ENCODE measurements around the gene FCSK.
"Not testable (repeated sequence)": the region's sequence is repeated elsewhere in the genome, so short reads cannot be mapped to it uniquely, and the experiment has no call there.

FCSK gene

GRCh38 chr16:70451004-70451340, 3.4 kb upstream of the FCSK start:
- DNase-seq (ENCODE audit: low read depth, low spot score), result not testable (repeated sequence)

GRCh38 chr16:70453117-70453891, 1.1 kb upstream of the FCSK start:
- H3K27ac ChIP-seq, result peak overlapping the region; percentile 70

More at GRCh38 chr16:70451004-70451340, 3.4 kb upstream of the FCSK start:
- not testable (repeated sequence) for H3K27ac ChIP-seq

DNA sequence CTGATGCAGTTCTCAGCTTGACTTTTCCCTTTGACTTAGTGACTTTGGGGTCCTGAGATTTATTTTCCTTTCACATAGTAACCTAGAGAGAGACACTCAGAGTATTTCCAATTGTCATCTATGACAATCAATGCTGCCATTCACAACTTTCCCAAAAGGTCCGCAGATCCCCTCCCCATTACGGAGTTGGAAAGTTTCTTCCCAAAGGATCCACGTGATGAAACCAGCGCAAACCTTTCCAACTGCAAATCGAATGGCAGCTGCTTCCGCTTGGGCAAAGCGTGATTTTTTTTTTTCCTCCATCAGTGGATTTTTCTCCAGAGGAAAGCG, 538 bp upstream of the FCSK start:
- peak overlapping the region; percentile 70 for H3K27ac ChIP-seq
- DNase-seq (ENCODE audit: low read depth, low spot score), result no peak

More at GRCh38 chr16:70453117-70453891, 1.1 kb upstream of the FCSK start:
- DNase-seq (ENCODE audit: low read depth, low spot score), result no peak

DNA sequence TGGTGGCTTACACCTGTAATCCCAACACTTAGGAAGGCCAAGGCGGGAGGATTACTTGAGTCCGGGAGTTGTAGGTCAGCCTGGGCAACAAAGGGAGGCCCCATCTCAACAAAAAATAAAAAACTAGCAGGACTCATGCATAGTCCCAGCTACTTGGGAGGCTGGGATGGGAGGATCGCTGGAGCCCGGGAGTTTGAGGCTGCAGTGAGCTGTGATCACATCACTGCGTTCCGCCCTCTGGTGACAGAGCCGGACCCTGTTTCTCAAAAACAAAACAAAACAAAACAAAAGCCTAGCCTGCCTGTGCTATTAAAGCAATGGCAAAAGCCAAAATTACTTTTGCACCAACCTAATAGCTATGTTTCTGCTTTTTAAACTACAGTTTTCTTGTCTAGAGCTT, 1.5 kb downstream of the FCSK start:
- H3K27ac ChIP-seq, result no peak overlapping the region
- no peak for DNase-seq (ENCODE audit: low read depth, low spot score)

GRCh38 chr16:70457446-70458166, 3.2 kb downstream of the FCSK start:
- no peak overlapping the region for H3K27ac ChIP-seq
- no peak for DNase-seq (ENCODE audit: low read depth, low spot score)

DNA sequence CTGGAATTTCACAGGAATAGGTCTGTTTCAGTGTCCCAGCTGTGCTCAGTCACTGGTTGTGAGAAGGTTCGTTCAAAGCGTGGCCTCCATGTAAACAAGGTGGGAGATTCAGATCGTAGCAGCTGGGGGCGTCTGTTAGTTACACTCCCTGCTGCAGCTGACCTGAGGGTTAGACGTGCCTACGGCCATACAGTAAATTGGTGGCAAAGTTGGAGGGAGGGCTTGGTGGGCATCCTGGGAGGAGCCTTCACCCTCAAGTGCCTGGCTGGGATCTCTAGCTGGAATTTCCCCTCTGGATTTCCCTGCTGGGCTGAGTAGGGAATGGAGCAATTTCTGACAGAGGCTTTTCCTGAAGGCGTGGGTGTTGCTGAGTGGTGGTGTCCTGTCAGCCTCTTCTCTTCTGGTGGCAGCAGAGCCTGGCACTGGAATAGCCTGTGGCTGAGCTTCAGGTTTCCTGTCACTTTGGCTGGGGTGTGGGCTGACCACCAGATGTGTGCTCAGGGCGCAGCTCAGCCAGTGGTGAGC, 6.4 kb downstream of the FCSK start:
- H3K27ac ChIP-seq, result no peak overlapping the region
- no peak for DNase-seq (ENCODE audit: low read depth, low spot score)

DNA sequence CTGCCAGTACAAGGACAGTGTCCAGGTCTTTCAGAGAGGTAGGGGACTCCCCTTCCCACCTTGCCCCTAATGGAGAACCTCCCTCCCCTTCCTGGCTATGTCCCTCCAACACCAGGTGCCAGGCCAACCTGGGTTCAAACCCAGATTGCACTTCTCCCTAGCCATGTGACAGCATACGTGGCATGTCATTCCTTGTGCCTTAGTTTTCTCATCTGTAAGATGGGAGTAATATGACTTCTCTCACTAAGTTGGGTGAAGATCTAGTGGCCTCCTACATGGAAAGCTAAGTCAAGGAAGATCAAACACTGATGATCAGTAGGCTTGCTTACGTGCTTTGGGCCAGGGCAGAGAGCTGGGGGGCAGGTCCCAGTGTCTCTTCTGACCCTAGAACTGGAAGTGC, 8.8 kb downstream of the FCSK start:
- H3K27ac ChIP-seq, result no peak overlapping the region
- no peak for DNase-seq (ENCODE audit: low read depth, low spot score)

- no peak for DNase-seq (ENCODE audit: low read depth, low spot score)
- no peak overlapping the region for H3K27ac ChIP-seq
Observed at GRCh38 chr16:70465999-70466804, 11.8 kb downstream of the FCSK start.

- no peak overlapping the region for H3K27ac ChIP-seq
- no peak for DNase-seq (ENCODE audit: low read depth, low spot score)
Observed at GRCh38 chr16:70466805-70467076, 12.3 kb downstream of the FCSK start.

DNA sequence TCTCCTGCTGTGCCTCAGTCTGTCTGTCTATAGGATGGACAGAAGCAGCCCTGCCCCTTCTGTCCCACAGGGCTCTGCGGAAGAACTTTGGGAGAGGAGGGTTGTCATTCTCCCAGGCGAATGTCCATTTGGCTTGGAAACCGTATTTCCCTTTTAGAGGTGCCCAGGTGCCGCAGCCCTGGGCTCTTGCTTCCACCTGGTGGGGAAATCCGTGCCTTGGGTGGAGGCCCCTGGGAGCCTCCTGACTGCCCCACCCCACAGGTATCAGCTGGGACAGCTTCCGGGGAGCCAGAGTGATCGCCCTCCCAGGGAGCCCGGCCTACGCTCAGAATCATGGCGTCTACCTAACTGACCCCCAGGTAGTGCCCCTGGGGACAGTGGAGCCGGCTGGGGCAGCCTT, 12.7 kb downstream of the FCSK start:
- DNase-seq (ENCODE audit: low read depth, low spot score), result no peak
- H3K27ac ChIP-seq, result no peak overlapping the region

- no peak overlapping the region for H3K27ac ChIP-seq
- DNase-seq (ENCODE audit: low read depth, low spot score), result no peak
Observed at GRCh38 chr16:70467608-70468007, 13.2 kb downstream of the FCSK start.

DNA sequence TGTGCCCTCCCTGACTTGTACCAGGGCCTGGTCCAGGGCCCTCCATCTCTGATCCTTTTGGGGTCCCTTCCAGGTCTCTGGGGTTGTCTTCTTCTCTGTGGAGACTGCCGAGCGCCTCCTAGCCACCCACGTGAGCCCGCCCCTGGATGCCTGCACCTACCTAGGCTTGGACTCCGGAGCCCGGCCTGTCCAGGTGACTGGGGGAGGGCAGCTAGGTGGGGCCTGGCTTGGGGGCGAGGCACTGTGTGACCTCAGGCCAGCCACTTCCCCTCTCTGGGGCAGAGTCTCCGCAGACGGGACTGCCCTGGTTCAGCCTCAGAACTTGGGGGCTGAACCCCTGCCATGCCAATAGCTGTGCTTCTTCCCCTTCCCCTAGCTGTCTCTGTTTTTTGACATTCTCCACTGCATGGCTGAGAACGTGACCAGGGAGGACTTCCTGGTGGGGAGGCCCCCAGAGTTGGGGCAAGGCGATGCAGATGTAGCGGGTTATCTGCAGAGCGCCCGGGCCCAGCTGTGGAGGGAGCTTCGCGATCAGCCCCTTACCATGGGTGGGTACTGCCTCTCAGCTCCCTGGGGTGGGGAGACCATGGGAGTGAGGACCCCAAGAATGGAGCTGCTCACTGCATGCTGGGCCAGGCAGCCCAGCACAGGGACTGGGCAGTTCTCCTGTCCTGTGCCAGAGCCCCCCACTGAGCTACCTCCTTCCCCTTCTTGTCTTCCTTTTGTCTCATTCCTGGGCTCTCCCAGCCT, 14.6 kb downstream of the FCSK start:
- DNase-seq (ENCODE audit: low read depth, low spot score), result no peak
- no peak overlapping the region for H3K27ac ChIP-seq

DNA sequence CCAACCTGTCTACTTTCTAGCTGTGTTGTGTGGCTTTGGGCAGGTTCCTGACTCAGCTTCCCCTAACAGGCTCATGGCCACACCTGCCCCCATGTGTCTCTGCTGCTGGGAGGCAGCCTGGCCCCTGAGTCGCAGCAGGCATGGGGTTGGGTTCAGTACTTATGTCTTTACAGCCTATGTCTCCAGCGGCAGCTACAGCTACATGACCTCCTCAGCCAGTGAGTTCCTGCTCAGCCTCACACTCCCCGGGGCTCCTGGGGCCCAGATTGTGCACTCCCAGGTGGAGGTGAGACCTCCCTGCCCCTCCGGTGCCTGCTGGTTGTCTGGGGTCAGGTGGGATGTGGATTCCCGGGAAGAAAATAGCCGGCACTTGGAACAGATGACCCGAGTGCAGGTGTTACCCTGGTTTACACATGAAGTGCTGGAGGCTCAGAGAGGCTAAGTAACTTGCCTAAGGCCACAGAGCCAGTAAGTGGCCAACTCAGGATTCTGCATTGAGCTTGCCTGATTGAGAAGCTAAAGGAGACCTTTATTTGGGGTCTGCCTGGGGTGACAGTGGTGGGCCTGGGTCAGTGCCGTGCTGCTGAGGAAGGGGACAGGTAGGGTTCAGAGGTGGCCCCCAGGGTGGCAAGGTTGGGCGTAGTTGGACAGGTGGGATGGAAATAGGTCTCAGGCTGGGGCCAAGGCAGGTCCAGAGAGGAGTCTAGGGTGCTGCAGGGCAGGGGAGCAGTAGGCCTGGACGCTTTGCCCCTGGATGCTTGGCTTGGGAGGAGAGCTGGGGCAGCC, 15.9 kb downstream of the FCSK start:
- no peak for DNase-seq (ENCODE audit: low read depth, low spot score)
- H3K27ac ChIP-seq, result no peak overlapping the region

DNA sequence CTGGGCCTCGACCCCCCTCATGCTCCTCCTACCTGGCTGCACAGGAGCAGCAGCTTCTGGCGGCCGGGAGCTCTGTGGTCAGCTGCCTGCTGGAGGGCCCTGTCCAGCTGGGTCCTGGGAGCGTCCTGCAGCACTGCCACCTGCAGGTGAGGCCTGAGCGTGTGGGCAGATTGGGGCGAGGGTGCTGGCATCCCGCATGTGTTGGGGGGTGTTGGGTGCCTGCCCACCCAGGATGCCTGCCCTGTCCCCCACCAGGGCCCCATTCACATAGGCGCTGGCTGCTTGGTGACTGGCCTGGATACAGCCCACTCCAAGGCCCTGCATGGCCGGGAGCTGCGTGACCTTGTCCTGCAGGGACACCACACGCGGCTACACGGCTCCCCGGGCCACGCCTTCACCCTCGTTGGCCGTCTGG, 16.5 kb downstream of the FCSK start:
- no peak for DNase-seq (ENCODE audit: low read depth, low spot score)
- H3K27ac ChIP-seq, result no peak overlapping the region

DNA sequence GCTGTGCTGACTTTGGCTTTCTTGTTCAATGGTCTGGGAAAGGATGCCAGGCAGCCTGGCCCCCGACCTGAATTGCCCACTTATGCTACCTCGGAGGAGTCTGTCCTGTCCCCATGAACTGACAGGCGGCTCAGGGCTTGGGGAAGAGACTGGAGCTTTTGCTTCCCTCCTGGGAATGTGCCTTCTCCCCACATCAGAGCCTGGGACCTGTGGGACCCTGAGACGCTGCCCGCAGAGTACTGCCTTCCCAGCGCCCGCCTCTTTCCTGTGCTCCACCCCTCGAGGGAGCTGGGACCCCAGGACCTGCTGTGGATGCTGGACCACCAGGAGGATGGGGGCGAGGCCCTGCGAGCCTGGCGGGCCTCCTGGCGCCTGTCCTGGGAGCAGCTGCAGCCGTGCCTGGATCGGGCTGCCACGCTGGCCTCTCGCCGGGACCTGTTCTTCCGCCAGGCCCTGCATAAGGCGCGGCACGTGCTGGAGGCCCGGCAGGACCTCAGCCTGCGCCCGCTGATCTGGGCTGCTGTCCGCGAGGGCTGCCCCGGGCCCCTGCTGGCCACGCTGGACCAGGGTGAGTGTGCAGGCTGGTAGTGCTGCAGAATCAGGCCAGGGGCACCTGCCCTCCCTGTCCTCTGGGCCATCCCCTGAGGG, 18.5 kb downstream of the FCSK start:
- DNase-seq (ENCODE audit: low read depth, low spot score), result no peak
- no peak overlapping the region for H3K27ac ChIP-seq

GRCh38 chr16:70473446-70474319, 19.3 kb downstream of the FCSK start:
- DNase-seq (ENCODE audit: low read depth, low spot score), result no peak
- no peak overlapping the region for H3K27ac ChIP-seq

DNA sequence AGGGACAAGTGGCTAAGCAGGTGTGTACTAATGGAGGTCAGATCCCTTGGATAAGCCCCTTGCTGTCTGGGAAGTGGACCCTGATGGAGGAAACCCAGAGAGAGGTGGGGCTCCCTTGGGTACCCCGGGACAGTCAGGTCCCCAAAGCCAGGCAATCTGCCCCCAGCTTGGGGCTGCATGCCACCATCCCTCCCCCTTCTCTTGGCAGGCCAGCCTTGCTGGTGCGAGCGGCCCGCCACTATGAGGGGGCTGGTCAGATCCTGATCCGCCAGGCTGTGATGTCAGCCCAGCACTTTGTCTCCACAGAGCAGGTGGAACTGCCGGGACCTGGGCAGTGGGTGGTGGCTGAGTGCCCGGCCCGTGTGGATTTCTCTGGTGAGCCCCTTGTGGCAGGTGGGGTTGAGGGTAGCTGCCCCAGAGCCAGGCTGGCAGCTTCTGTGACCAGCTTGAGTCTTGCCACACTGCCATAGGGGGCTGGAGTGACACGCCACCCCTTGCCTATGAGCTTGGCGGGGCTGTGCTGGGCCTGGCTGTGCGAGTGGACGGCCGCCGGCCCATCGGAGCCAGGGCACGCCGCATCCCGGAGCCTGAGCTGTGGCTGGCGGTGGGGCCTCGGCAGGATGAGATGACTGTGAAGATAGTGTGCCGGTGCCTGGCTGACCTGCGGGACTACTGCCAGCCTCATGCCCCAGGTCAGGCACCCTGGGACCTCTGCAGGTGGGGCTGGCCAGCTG, 20.1 kb downstream of the FCSK start:
- H3K27ac ChIP-seq, result no peak overlapping the region
- DNase-seq (ENCODE audit: low read depth, low spot score), result no peak

Data from epithelial cell of prostate (primary cell).